Fibroblast of lung (primary cell): ENCODE measurements around the gene MAGEF1. TPM values are rescaled to one million over a fixed set of nuclear protein-coding genes. Genes with fewer than 3 reads are reported as not detected.

Source experiments
- DNase-seq, 2 donors: peaks; one replicate each; pipeline versions ENCODE4 v3.0.0 to v3.0.0-alpha.2; 2010; ENCODE audit warnings: low read depth in 2 of 2
- H2AFZ ChIP-seq: 2 replicates; pipeline ENCODE4 v1.5.1; 2012; ENCODE audit warnings: low read length, control low read depth, inconsistent platforms
- H3K27ac ChIP-seq: 2 replicates; pipeline ENCODE4 v1.5.1; 2011; ENCODE audit warnings: low read length, control low read depth; ENCODE audit not compliant: insufficient read depth
- H3K27me3 ChIP-seq: 2 replicates; pipeline ENCODE4 v1.5.1; 2011; ENCODE audit warnings: mild to moderate bottlenecking, low read length; ENCODE audit not compliant: control insufficient read depth, insufficient read depth
- H3K36me3 ChIP-seq: 2 replicates; pipeline ENCODE4 v1.5.1; 2011; ENCODE audit warnings: low read length; ENCODE audit not compliant: control insufficient read depth, insufficient read depth
- H3K4me1 ChIP-seq: 2 replicates; pipeline ENCODE4 v1.5.1; 2011; ENCODE audit warnings: low read length; ENCODE audit not compliant: control insufficient read depth, insufficient read depth; ENCODE audit errors: extremely low read depth
- H3K4me2 ChIP-seq: 2 replicates; pipeline ENCODE4 v1.5.1; 2011; ENCODE audit warnings: low read length, control low read depth; ENCODE audit not compliant: insufficient read depth; ENCODE audit errors: extremely low read depth
- H3K4me3 ChIP-seq, 4 experiments: fragments of 200-600 bp in 1 of 4; sonication (generic) in 1 of 4; replicated peaks in 1 of 4; 2 replicates each; pipeline ENCODE4 v1.5.1; 2011 to 2016; ENCODE audit warnings: low read length in 4 of 4, low read depth in 3 of 4, mild to moderate bottlenecking in 3 of 4, control low read depth in 2 of 4, inconsistent platforms in 1 of 4, mixed read lengths in 1 of 4; ENCODE audit not compliant: insufficient read depth in 1 of 4; ENCODE audit errors: control extremely low read depth in 1 of 4
- H3K79me2 ChIP-seq: 2 replicates; pipeline ENCODE4 v1.5.1; 2012; ENCODE audit warnings: mild to moderate bottlenecking, low read length, inconsistent platforms; ENCODE audit not compliant: control insufficient read depth, insufficient read depth
- H3K9ac ChIP-seq: 2 replicates; pipeline ENCODE4 v1.5.1; 2011; ENCODE audit warnings: mild to moderate bottlenecking, low read length, control low read depth; ENCODE audit not compliant: insufficient read depth
- H3K9me3 ChIP-seq: 2 replicates; pipeline ENCODE4 v1.5.1; 2012; ENCODE audit warnings: low read depth, low read length; ENCODE audit not compliant: control insufficient read depth, insufficient read depth
- H4K20me1 ChIP-seq: 2 replicates; pipeline ENCODE4 v1.5.1; 2011; ENCODE audit warnings: low read length; ENCODE audit not compliant: control insufficient read depth, insufficient read depth; ENCODE audit errors: extremely low read depth
- EZH2 ChIP-seq: IDR thresholded peaks from 2 replicates; pipeline ENCODE4 v1.5.1; 2012; ENCODE audit warnings: low read length, control low read depth, mild to moderate bottlenecking; ENCODE audit errors: missing control alignments
- polyA plus RNA-seq, 2 donors: library from polyadenylated mRNA; depleted of rRNA in 1 of 2; stranded (reverse) in 1 of 2; unstranded in 1 of 2; fragments of >200 nt; gene quantifications; 2 replicates each; pipeline ENCODE4 v1.2.1, GENCODE V29; 2011 to 2012; ENCODE audit warnings: missing spikeins in 1 of 2
- total RNA-seq: library from RNA; depleted of rRNA; stranded (reverse); fragments of >200 nt; gene quantifications from 2 replicates; pipeline ENCODE4 v1.2.1, GENCODE V29; 2014
- TF ChIP-seq, protein P1 (sequence below), 2 donors: IDR thresholded peaks in 1 of 2; conservative IDR thresholded peaks in 1 of 2; 1 replicate in 1 of 2; 2 replicates in 1 of 2; pipeline ENCODE4 v1.5.1; 2011 to 2012; ENCODE audit warnings: low read length in 2 of 2, control low read depth in 1 of 2, inconsistent platforms in 1 of 2, low read depth in 1 of 2, mild to moderate bottlenecking in 1 of 2

The MAGEF1 gene
- total and polyA plus RNA-seq, 2 donors (not counting 1 experiment from before 2014, with no cell fraction given): 21.5 to 22.6 TPM

GRCh38 chr3:184757022-184757651 lies 45.3 kb upstream of the MAGEF1 start:
- Histone ChIP-seq H3K4me2 (peak overlapping the region; percentile 78), H3K36me3 (no peaks in the 10 kb centered on the region), H3K4me3 (peak overlapping the region; percentile 13 to 31 (median 23)), H3K9ac (no peak overlapping the region), H2AFZ (peak overlapping the region; percentile 88), H3K27ac (peak overlapping the region; percentile 58), H3K9me3 (no peaks in the 10 kb centered on the region), H4K20me1 (no peaks in the 10 kb centered on the region), H3K79me2 (no peaks in the 10 kb centered on the region), H3K27me3 (no peaks in the 10 kb centered on the region), H3K4me1 (peaks cover 8% of the 10 kb centered on the region)
- DNase-seq: peak; percentile 71 to 96
- TF ChIP-seq, protein P1, sequence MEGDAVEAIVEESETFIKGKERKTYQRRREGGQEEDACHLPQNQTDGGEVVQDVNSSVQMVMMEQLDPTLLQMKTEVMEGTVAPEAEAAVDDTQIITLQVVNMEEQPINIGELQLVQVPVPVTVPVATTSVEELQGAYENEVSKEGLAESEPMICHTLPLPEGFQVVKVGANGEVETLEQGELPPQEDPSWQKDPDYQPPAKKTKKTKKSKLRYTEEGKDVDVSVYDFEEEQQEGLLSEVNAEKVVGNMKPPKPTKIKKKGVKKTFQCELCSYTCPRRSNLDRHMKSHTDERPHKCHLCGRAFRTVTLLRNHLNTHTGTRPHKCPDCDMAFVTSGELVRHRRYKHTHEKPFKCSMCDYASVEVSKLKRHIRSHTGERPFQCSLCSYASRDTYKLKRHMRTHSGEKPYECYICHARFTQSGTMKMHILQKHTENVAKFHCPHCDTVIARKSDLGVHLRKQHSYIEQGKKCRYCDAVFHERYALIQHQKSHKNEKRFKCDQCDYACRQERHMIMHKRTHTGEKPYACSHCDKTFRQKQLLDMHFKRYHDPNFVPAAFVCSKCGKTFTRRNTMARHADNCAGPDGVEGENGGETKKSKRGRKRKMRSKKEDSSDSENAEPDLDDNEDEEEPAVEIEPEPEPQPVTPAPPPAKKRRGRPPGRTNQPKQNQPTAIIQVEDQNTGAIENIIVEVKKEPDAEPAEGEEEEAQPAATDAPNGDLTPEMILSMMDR (conservative IDR thresholded peaks at IDR 0.05 in 1 of 2, IDR thresholded peaks at IDR 0.05 in 1 of 2; ENCODE audit: low read depth in 1 of 2, low read length in 2 of 2): no peak
- no peak for TF ChIP-seq EZH2

DNA sequence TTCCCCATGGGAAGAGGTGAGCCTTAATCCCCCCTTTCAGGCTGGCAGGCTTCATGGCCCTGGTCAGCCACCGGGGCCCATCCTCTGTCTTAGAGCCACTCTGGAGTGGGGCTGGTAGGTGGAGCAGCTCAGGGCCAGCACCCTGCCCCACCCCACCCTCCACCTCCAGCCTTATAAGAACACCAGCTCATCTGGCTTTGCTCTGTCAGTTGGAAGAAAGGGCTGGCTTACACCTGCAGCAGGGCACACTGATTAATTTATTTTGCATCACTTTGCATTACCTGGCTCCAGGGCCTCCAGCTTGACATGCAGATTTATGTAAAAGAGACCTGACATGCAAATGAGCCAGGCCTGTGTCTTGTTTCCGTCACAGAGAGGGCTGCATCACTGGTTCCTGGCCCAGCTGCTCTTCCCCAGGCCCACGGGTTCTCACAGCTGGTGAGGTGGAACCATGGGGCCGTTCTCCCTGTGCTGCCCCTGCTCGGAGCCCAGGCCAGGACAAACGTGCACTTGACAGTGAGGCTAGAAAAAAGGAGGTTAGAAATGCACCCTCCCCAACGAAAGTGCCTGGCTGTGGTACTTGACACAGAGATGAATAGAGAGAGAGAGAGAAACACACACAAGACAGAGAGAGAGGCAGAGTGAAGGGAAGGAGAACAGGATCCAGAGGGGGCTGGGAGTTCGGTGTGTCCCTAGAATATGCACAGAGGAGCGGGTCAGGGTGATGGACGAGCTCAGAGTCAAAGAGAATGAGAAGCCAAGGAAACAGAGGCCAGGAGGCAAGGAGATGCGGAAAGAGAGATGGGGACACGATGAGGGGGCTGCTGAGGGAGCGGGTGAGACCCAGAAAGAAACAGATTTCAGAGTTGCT lies 44.5 kb upstream of the MAGEF1 start:
- no peak for DNase-seq
- no peak for TF ChIP-seq EZH2
- TF ChIP-seq, protein P1 (conservative IDR thresholded peaks at IDR 0.05 in 1 of 2, IDR thresholded peaks at IDR 0.05 in 1 of 2; ENCODE audit: low read depth in 1 of 2, low read length in 2 of 2): no peak
- H3K9ac ChIP-seq: no peak overlapping the region
- H4K20me1 ChIP-seq: no peaks in the 10 kb centered on the region
- H3K4me1 ChIP-seq: peaks cover 7% of the 10 kb centered on the region
- H3K27me3 ChIP-seq: no peaks in the 10 kb centered on the region
- H2AFZ ChIP-seq: peak overlapping the region; percentile 88
- peak overlapping the region in 1 of 4 experiments; percentile 5 for H3K4me3 ChIP-seq
- peak overlapping the region; percentile 22 for H3K27ac ChIP-seq
- no peaks in the 10 kb centered on the region for H3K9me3 ChIP-seq
- no peaks in the 10 kb centered on the region for H3K36me3 ChIP-seq
- H3K79me2 ChIP-seq: no peaks in the 10 kb centered on the region
- peak overlapping the region; percentile 78 for H3K4me2 ChIP-seq

- no peak overlapping the region for H3K27ac ChIP-seq
- no peaks in the 10 kb centered on the region for H3K79me2 ChIP-seq
- H3K4me1 ChIP-seq: peaks cover 5% of the 10 kb centered on the region
- H3K27me3 ChIP-seq: no peaks in the 10 kb centered on the region
- no peaks in the 10 kb centered on the region for H3K36me3 ChIP-seq
- DNase-seq: no peak
- no peak overlapping the region for H2AFZ ChIP-seq
- H4K20me1 ChIP-seq: no peaks in the 10 kb centered on the region
- no peak overlapping the region for H3K4me3 ChIP-seq
- no peaks in the 10 kb centered on the region for H3K9me3 ChIP-seq
- H3K4me2 ChIP-seq: no peak overlapping the region
- TF ChIP-seq, protein P1 (conservative IDR thresholded peaks at IDR 0.05 in 1 of 2, IDR thresholded peaks at IDR 0.05 in 1 of 2; ENCODE audit: low read depth in 1 of 2, low read length in 2 of 2): no peak
- TF ChIP-seq EZH2: no peak
- H3K9ac ChIP-seq: no peak overlapping the region
Measured at GRCh38 chr3:184755315-184755731, 43.5 kb upstream of the MAGEF1 start.
